ENCODE measurements around the gene TSPAN17.

- no peak for TF ChIP-seq CTCF (IDR thresholded peaks at IDR 0.05)
- TF ChIP-seq POLR2A (IDR thresholded peaks at IDR 0.05) = no peak
Observed at GRCh38 chr5:176659860-176660461, 12.7 kb downstream of the TSPAN17 start.
